IMR-90 (cell line): ENCODE results near the gene CD164L2. TPM values are rescaled to one million over a fixed set of nuclear protein-coding genes. Genes with fewer than 3 reads are reported as not detected.

Source experiments
- ATAC-seq: fragments of 200-7000 bp; cut with Tn5 transposase; 2 replicates; pipeline ENCODE4 v1.9.1; 2020; ENCODE audit warnings: low read depth, mild to moderate bottlenecking, moderate library complexity
- BruUV-seq: library from RNA; stranded (reverse); fragments of 400-500 nt; replicated peaks from 2 replicates; lab custom pipeline; 2021; lab: Mats Ljungman, UMichigan
- CTCF ChIA-PET: fragments of 300-600 bp; formaldehyde crosslinking; extraction: SDS; loops from one replicate; lab custom pipeline; 2021; ENCODE audit warnings: antibody characterized with exemption; lab: Yijun Ruan, JAX
- POLR2A ChIA-PET: fragments of 300-600 bp; sonication (Branson Sonifier 250); formaldehyde crosslinking; loops from one replicate; lab custom pipeline; 2022; ENCODE audit warnings: antibody characterized with exemption; ENCODE audit not compliant: unreplicated experiment; lab: Charles Lee
- DNase-seq: peaks from one replicate; pipeline ENCODE4 v3.0.0; 2013
- H2AFZ ChIP-seq: replicated peaks from 2 replicates; pipeline ENCODE3; 2013; ENCODE audit warnings: low read length, mild to moderate bottlenecking; ENCODE audit not compliant: poor library complexity
- H2AK5ac ChIP-seq: 2 replicates; pipeline ENCODE4 v1.6.1; 2013; ENCODE audit warnings: low read depth, low read length, inconsistent platforms
- H2AK9ac ChIP-seq: replicated peaks from 2 replicates; pipeline ENCODE3; 2013; ENCODE audit warnings: mild to moderate bottlenecking, low read depth, low read length, moderate library complexity; ENCODE audit not compliant: poor library complexity
- H2BK120ac ChIP-seq: 2 replicates; pipeline ENCODE4 v1.6.1; 2013; ENCODE audit warnings: low read depth, low read length, inconsistent platforms
- H2BK15ac ChIP-seq: 3 replicates; pipeline ENCODE4 v1.6.1; 2013; ENCODE audit warnings: low read depth, low read length, inconsistent platforms
- H2BK20ac ChIP-seq: 2 replicates; pipeline ENCODE4 v1.6.1; 2013; ENCODE audit warnings: low read depth, mild to moderate bottlenecking, inconsistent platforms, low read length, moderate library complexity
- H2BK5ac ChIP-seq: 2 replicates; pipeline ENCODE4 v1.6.1; 2013; ENCODE audit warnings: mild to moderate bottlenecking, low read depth, low read length, inconsistent platforms; ENCODE audit not compliant: poor library complexity, severe bottlenecking
- H3K14ac ChIP-seq: replicated peaks from 2 replicates; pipeline ENCODE4 v1.6.1; 2013; ENCODE audit warnings: low read depth, low read length, inconsistent platforms
- H3K18ac ChIP-seq: 2 replicates; pipeline ENCODE4 v1.6.1; 2013; ENCODE audit warnings: low read depth, low read length, control low read depth
- H3K23ac ChIP-seq: 2 replicates; pipeline ENCODE4 v1.6.1; 2013; ENCODE audit warnings: low read depth, low read length, inconsistent platforms
- H3K27ac ChIP-seq: 2 replicates; pipeline ENCODE4 v1.5.1; 2013; ENCODE audit warnings: mild to moderate bottlenecking, control low read depth, low read length; ENCODE audit not compliant: insufficient read depth
- H3K27me3 ChIP-seq: 2 replicates; pipeline ENCODE4 v1.6.1; 2013; ENCODE audit warnings: low read length; ENCODE audit not compliant: control insufficient read depth, insufficient read depth
- H3K36me3 ChIP-seq: 2 replicates; pipeline ENCODE4 v1.6.1; 2013; ENCODE audit warnings: low read length, mixed read lengths; ENCODE audit not compliant: control insufficient read depth, insufficient read depth
- H3K4ac ChIP-seq: 2 replicates; pipeline ENCODE4 v1.6.1; 2013; ENCODE audit warnings: low read depth, low read length, inconsistent platforms
- H3K4me1 ChIP-seq: 2 replicates; pipeline ENCODE4 v1.6.1; 2013; ENCODE audit warnings: low read length, mixed read lengths; ENCODE audit not compliant: control insufficient read depth, insufficient read depth
- H3K4me2 ChIP-seq: 2 replicates; pipeline ENCODE4 v1.6.1; 2013; ENCODE audit warnings: low read depth, mild to moderate bottlenecking, control low read depth, low read length, moderate library complexity
- H3K4me3 ChIP-seq: 2 replicates; pipeline ENCODE4 v1.5.1; 2013; ENCODE audit warnings: low read depth, mild to moderate bottlenecking, control low read depth, low read length, moderate library complexity; ENCODE audit not compliant: insufficient read depth
- H3K56ac ChIP-seq: 2 replicates; pipeline ENCODE4 v1.6.1; 2013; ENCODE audit warnings: low read length, inconsistent platforms; ENCODE audit not compliant: insufficient read depth; ENCODE audit errors: extremely low read depth
- H3K79me1 ChIP-seq, 2 experiments: 2 replicates each; pipeline ENCODE4 v1.6.1; 2013; ENCODE audit warnings: low read length in 2 of 2, inconsistent platforms in 1 of 2, low read depth in 1 of 2
- H3K9ac ChIP-seq: 2 replicates; pipeline ENCODE4 v1.6.1; 2013; ENCODE audit warnings: low read depth, low read length, control low read depth
- H3K9me1 ChIP-seq: 2 replicates; pipeline ENCODE4 v1.6.1; 2013; ENCODE audit warnings: low read length, inconsistent platforms; ENCODE audit not compliant: insufficient read depth
- H3K9me3 ChIP-seq: 2 replicates; pipeline ENCODE4 v1.6.1; 2013; ENCODE audit warnings: low read length; ENCODE audit not compliant: control insufficient read depth, insufficient read depth
- H4K20me1 ChIP-seq: 2 replicates; pipeline ENCODE4 v1.6.1; 2013; ENCODE audit warnings: low read length, inconsistent platforms; ENCODE audit not compliant: insufficient read depth
- H4K5ac ChIP-seq: 2 replicates; pipeline ENCODE4 v1.6.1; 2013; ENCODE audit warnings: mild to moderate bottlenecking, low read depth, low read length, control low read depth
- H4K8ac ChIP-seq, 2 experiments: 2 replicates each; pipeline ENCODE4 v1.6.1; 2013; ENCODE audit warnings: low read depth in 2 of 2, low read length in 2 of 2, control low read depth in 1 of 2, inconsistent platforms in 1 of 2
- H4K91ac ChIP-seq: 2 replicates; pipeline ENCODE4 v1.6.1; 2013; ENCODE audit warnings: low read depth, low read length, inconsistent platforms; ENCODE audit not compliant: insufficient read depth
- BHLHE40 ChIP-seq: fragments of 150-350 bp; IDR thresholded peaks from 2 replicates; pipeline ENCODE4 v1.6.1; 2016; ENCODE audit warnings: mild to moderate bottlenecking, low read depth, low read length
- CEBPB ChIP-seq: IDR thresholded peaks from 2 replicates; pipeline ENCODE4 v1.6.1; 2012; ENCODE audit warnings: low read depth, low read length, improper control_type of control experiment
- CHD1 ChIP-seq: IDR thresholded peaks from 2 replicates; pipeline ENCODE4 v1.6.1; 2012; ENCODE audit warnings: low read depth, low read length, improper control_type of control experiment
- CTCF ChIP-seq: conservative IDR thresholded peaks from 2 replicates; pipeline ENCODE4 v1.5.1; 2012; ENCODE audit warnings: mild to moderate bottlenecking, low read depth, low read length, improper control_type of control experiment
- ELK1 ChIP-seq: fragments of 150-350 bp; IDR thresholded peaks from 2 replicates; pipeline ENCODE4 v1.6.1; 2016; ENCODE audit warnings: low read depth, mild to moderate bottlenecking, low read length, moderate library complexity, borderline replicate concordance
- FOS ChIP-seq: fragments of 150-350 bp; IDR thresholded peaks from 2 replicates; pipeline ENCODE4 v1.6.1; 2016; ENCODE audit warnings: low read depth, low read length
- MAFK ChIP-seq: IDR thresholded peaks from 2 replicates; pipeline ENCODE4 v1.6.1; 2012; ENCODE audit warnings: low read depth, low read length, improper control_type of control experiment
- MAZ ChIP-seq: IDR thresholded peaks from 2 replicates; pipeline ENCODE4 v1.6.1; 2012; ENCODE audit warnings: low read depth, mild to moderate bottlenecking, low read length, improper control_type of control experiment, moderate library complexity, borderline replicate concordance
- NFE2L2 ChIP-seq: fragments of 150-350 bp; IDR thresholded peaks from 2 replicates; pipeline ENCODE4 v1.6.1; 2016; ENCODE audit warnings: low read depth, mild to moderate bottlenecking, low read length
- RAD21 ChIP-seq: IDR thresholded peaks from 2 replicates; pipeline ENCODE4 v1.6.1; 2012; ENCODE audit warnings: low read length, improper control_type of control experiment
- RCOR1 ChIP-seq: IDR thresholded peaks from 2 replicates; pipeline ENCODE4 v1.6.1; 2012; ENCODE audit warnings: mild to moderate bottlenecking, low read length, improper control_type of control experiment; ENCODE audit not compliant: insufficient replicate concordance
- RFX5 ChIP-seq: IDR thresholded peaks from 2 replicates; pipeline ENCODE4 v1.8.0; 2012; ENCODE audit warnings: low read depth, mild to moderate bottlenecking, low read length, moderate library complexity
- WGBS, 2 experiments: methylation state at CpG; one replicate each; pipeline versions ENCODE4 v1.1.5 to v1.1.7; 2013; ENCODE audit warnings: missing lambda C conversion rate in 2 of 2; ENCODE audit not compliant: insufficient read length in 1 of 2; ENCODE audit errors: extremely low coverage in 2 of 2; 5-methylcytosine and 5-hydroxymethylcytosine counted together
- dilution Hi-C: fragments of 300-500 bp; cut with HindIII; formaldehyde crosslinking; loops from one replicate; pipeline ENCODE4 v1.14.3; 2018; ENCODE audit warnings: low sequenced_read_pairs; ENCODE audit not compliant: unreplicated experiment
- in situ Hi-C: fragments of 300-500 bp; cut with MboI; formaldehyde crosslinking; loops from 3 replicates; pipeline ENCODE4 v1.14.3; 2019; ENCODE audit warnings: low sequenced_read_pairs, inconsistent platforms, mixed read lengths
- intact Hi-C: fragments of 100-400 bp; cut with micrococcal nuclease; formaldehyde crosslinking; loops from 2 replicates; pipeline ENCODE4 v1.10.0; 2022
- polyA plus RNA-seq, 3 experiments: library from polyadenylated mRNA; depleted of rRNA; stranded (reverse); fragments of >200 nt; gene quantifications; 2 replicates each; pipeline ENCODE4 v1.2.3, GENCODE V29; 2012; ENCODE audit warnings: low replicate concordance in 1 of 3
- total RNA-seq: library from RNA; depleted of rRNA; stranded (reverse); fragments of >200 nt; gene quantifications from 2 replicates; pipeline ENCODE4 v1.2.3, GENCODE V29; 2012

The CD164L2 gene
- total and polyA plus RNA-seq, 2 of the 4 experiments (the other 2 are of a cell fraction), result not detected

DNA sequence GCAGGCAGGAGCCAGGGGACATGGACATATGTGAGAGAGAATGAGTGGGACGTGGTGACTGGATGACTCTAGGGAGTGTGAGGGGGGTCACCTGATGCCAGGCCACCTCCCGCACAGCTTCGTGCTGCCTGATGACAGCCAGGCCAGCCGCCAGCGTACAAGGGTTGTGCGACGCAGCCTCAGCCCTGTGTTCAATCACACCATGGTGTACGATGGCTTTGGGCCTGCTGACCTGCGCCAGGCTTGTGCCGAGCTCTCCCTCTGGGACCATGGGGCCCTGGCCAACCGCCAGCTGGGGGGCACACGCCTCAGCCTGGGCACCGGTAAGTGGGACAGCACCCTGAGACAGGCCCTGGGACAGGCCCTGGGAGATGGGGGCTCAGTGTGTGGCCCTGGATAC lies 30.0 kb downstream of the CD164L2 start:
- H3K18ac ChIP-seq, result no peak overlapping the region
- BruUV-seq, result no TSS peak
- no peaks in the 10 kb centered on the region for H4K20me1 ChIP-seq
- H3K4me2 ChIP-seq, result no peak overlapping the region
- no peak overlapping the region for H4K5ac ChIP-seq
- H3K27me3 ChIP-seq, result no peaks in the 10 kb centered on the region; the same call in 1 of the 2 replicates
- no peak overlapping the region for H3K14ac ChIP-seq
- no peak overlapping the region for H4K91ac ChIP-seq
- peaks cover 5% of the 10 kb centered on the region; the same call in 1 of the 2 replicates for H3K4me1 ChIP-seq
- H3K27ac ChIP-seq, result no peak overlapping the region
- H2BK15ac ChIP-seq, result no peak overlapping the region
- no peak overlapping the region for H3K56ac ChIP-seq
- dilution Hi-C loops (no loop called here), in situ Hi-C loops (no loop called here), intact Hi-C loops (no loop called here)
- no peak overlapping the region for H4K8ac ChIP-seq
- ATAC-seq, result no peak
- no peak for DNase-seq
- H3K9me1 ChIP-seq, result no peaks in the 10 kb centered on the region; the same call in 1 of the 2 replicates
- CTCF ChIA-PET, result interaction anchor here (0.6 kb wide), 1 partner anchor 8 kb away, joined by 3 read pairs; no protein-coding TSS in a partner anchor
- peaks cover 14% of the 10 kb centered on the region for H3K36me3 ChIP-seq
- H2BK20ac ChIP-seq, result no peak overlapping the region
- no peak overlapping the region for H2BK120ac ChIP-seq
- no peak overlapping the region for H3K23ac ChIP-seq
- H2AFZ ChIP-seq, result no peak overlapping the region
- H2BK5ac ChIP-seq, result no peak overlapping the region
- no peak overlapping the region for H3K4me3 ChIP-seq
- H2AK9ac ChIP-seq, result no peak overlapping the region
- H3K9me3 ChIP-seq, result no peaks in the 10 kb centered on the region
- no peak overlapping the region for H3K9ac ChIP-seq
- TF ChIP-seq ELK1 (no peak), NFE2L2 (no peak), RCOR1 (no peak), RFX5 (no peak), RAD21 (no peak), CEBPB (no peak), CHD1 (no peak), FOS (no peak), MAFK (no peak), BHLHE40 (no peak), MAZ (no peak), CTCF (no peak)
- POLR2A ChIA-PET, result no interaction called here
- 92% methylated on average over 5 of the region's 13 CpGs; no CpG with 5 or more reads in 1 of the 2 experiments for WGBS, 2 experiments
- no peaks in the 10 kb centered on the region for H3K79me1 ChIP-seq
- H2AK5ac ChIP-seq, result no peak overlapping the region
- no peak overlapping the region for H3K4ac ChIP-seq
